B cell (primary cell): ENCODE data around the gene PPT1. TPM values are rescaled to one million over a fixed set of nuclear protein-coding genes. Genes with fewer than 3 reads are reported as not detected.

ENCODE experiments used
- ATAC-seq: fragments of 200-7000 bp; cut with Tn5 transposase; one replicate; pipeline ENCODE4 v1.10.0; 2021; ENCODE audit warnings: low read depth, mild to moderate bottlenecking, moderate number of reproducible peaks, moderate library complexity
- CTCF ChIA-PET: fragments of 350-600 bp; sonication (Branson Sonifier 250); formaldehyde crosslinking; loops from one replicate; lab custom pipeline; 2021; ENCODE audit warnings: antibody characterized with exemption, inconsistent platforms; lab: Charles Lee
- POLR2A ChIA-PET: fragments of 350-600 bp; sonication (Branson Sonifier 250); formaldehyde crosslinking; loops from one replicate; lab custom pipeline; 2021; ENCODE audit warnings: antibody characterized with exemption; lab: Charles Lee
- DNase-seq: peaks from one replicate; pipeline ENCODE4 v3.0.0; 2013
- H2AFZ ChIP-seq: 2 replicates; pipeline ENCODE4 v1.6.1; 2012; ENCODE audit warnings: mild to moderate bottlenecking, low read depth, low read length; ENCODE audit not compliant: insufficient read depth, poor library complexity, severe bottlenecking
- H3K27ac ChIP-seq, 2 donors: 1 replicate in 1 of 2; 2 replicates in 1 of 2; pipeline ENCODE4 v1.5.1; 2012 to 2013; ENCODE audit warnings: low read length in 2 of 2, mild to moderate bottlenecking in 2 of 2, moderate library complexity in 1 of 2
- H3K27me3 ChIP-seq, 4 experiments: fragments of 200-600 bp in 1 of 4; sonication (generic) in 1 of 4; replicated peaks in 1 of 4; 1 replicate in 2 of 4; 2 replicates in 2 of 4; pipeline versions ENCODE4 v1.6.1 to v1.7.0; 2013 to 2016; ENCODE audit warnings: low read length in 3 of 4, mild to moderate bottlenecking in 2 of 4, mixed read lengths in 1 of 4, moderate library complexity in 1 of 4; ENCODE audit not compliant: insufficient read depth in 4 of 4, control insufficient read depth in 3 of 4; ENCODE audit errors: control extremely low read depth in 1 of 4
- H3K36me3 ChIP-seq, 2 experiments: replicated peaks in 1 of 2; 1 replicate in 1 of 2; 2 replicates in 1 of 2; pipeline versions ENCODE4 v1.6.1 to v1.7.1; 2013; ENCODE audit warnings: low read length in 1 of 2; ENCODE audit not compliant: insufficient read depth in 2 of 2, control insufficient read depth in 1 of 2; ENCODE audit errors: control extremely low read depth in 1 of 2, extremely low read depth in 1 of 2
- H3K4me1 ChIP-seq, 2 donors: fragments of 200-600 bp in 1 of 2; sonication (generic) in 1 of 2; 1 replicate in 1 of 2; 2 replicates in 1 of 2; pipeline versions ENCODE4 v1.5.1 to v1.6.1; 2013 to 2017; ENCODE audit warnings: low read length in 2 of 2; ENCODE audit not compliant: control insufficient read depth in 2 of 2, insufficient read depth in 2 of 2
- H3K4me2 ChIP-seq: replicated peaks from 2 replicates; pipeline ENCODE3; 2012; ENCODE audit warnings: mild to moderate bottlenecking, low read depth, low read length; ENCODE audit not compliant: poor library complexity, severe bottlenecking
- H3K4me3 ChIP-seq, 5 experiments: fragments of 200-600 bp in 1 of 5; sonication (generic) in 1 of 5; 1 replicate in 3 of 5; 2 replicates in 2 of 5; pipeline versions ENCODE4 v1.5.1 to v1.7.0; 2011 to 2016; ENCODE audit warnings: low read length in 4 of 5, mild to moderate bottlenecking in 4 of 5, low read depth in 2 of 5, control low read depth in 1 of 5, moderate library complexity in 1 of 5; ENCODE audit not compliant: insufficient read depth in 1 of 5; ENCODE audit errors: control extremely low read depth in 1 of 5, extremely low read depth in 1 of 5
- H3K79me2 ChIP-seq: fragments of 200-600 bp; sonication (generic); one replicate; pipeline ENCODE4 v1.6.0; 2016; ENCODE audit warnings: low read length; ENCODE audit not compliant: control insufficient read depth, insufficient read depth
- H3K9ac ChIP-seq: fragments of 200-600 bp; sonication (generic); 2 replicates; pipeline ENCODE4 v1.6.1; 2017; ENCODE audit warnings: mild to moderate bottlenecking, low read length, moderate library complexity
- H3K9me3 ChIP-seq, 3 donors: one replicate each; pipeline versions ENCODE4 v1.6.1 to v1.7.1; 2013; ENCODE audit warnings: low read length in 2 of 3; ENCODE audit not compliant: control insufficient read depth in 2 of 3, insufficient read depth in 1 of 3; ENCODE audit errors: control extremely low read depth in 1 of 3
- H4K20me1 ChIP-seq: 2 replicates; pipeline ENCODE4 v1.6.0; 2012; ENCODE audit warnings: mild to moderate bottlenecking, low read length; ENCODE audit not compliant: insufficient read depth, control insufficient read depth, poor library complexity, severe bottlenecking
- H3K27ac Mint-ChIP-seq: one replicate; pipeline ENCODE4 v1.8.0; 2021; ENCODE audit warnings: mixed read lengths
- H3K27me3 Mint-ChIP-seq: one replicate; pipeline ENCODE4 v1.8.0; 2021; ENCODE audit warnings: mixed read lengths
- H3K4me1 Mint-ChIP-seq: one replicate; pipeline ENCODE4 v1.8.0; 2021; ENCODE audit warnings: mixed read lengths
- H3K4me3 Mint-ChIP-seq: one replicate; pipeline ENCODE4 v1.8.0; 2021; ENCODE audit warnings: mixed read lengths
- H3K9me3 Mint-ChIP-seq: one replicate; pipeline ENCODE4 v1.8.0; 2022; ENCODE audit warnings: mixed read lengths; ENCODE audit not compliant: insufficient read depth
- CTCF ChIP-seq: fragments of 200-600 bp; IDR thresholded peaks from one replicate; pipeline ENCODE4 v1.8.0; 2022; ENCODE audit warnings: antibody characterized with exemption, mild to moderate bottlenecking
- EZH2 ChIP-seq: IDR thresholded peaks from 2 replicates; pipeline ENCODE4 v1.6.1; 2012; ENCODE audit warnings: borderline replicate concordance, low read depth, mild to moderate bottlenecking, moderate library complexity, low read length; ENCODE audit not compliant: insufficient read depth, poor library complexity, severe bottlenecking
- whole genome bisulfite sequencing: methylation state at CpG from one replicate; pipeline ENCODE4 v1.1.5; 2013; ENCODE audit warnings: missing lambda C conversion rate; ENCODE audit not compliant: insufficient coverage; 5-methylcytosine and 5-hydroxymethylcytosine counted together
- intact Hi-C: fragments of 100-400 bp; cut with micrococcal nuclease; formaldehyde crosslinking; loops from one replicate; pipeline ENCODE4 v1.10.0; 2022
- polyA plus RNA-seq: library from polyadenylated mRNA; depleted of rRNA; stranded (reverse); fragments of >200 nt; gene quantifications from 2 replicates; pipeline ENCODE4 v1.2.3, GENCODE V29; 2012
- total RNA-seq, 2 donors: library from RNA; stranded (reverse); fragments of 120-200 nt in 1 of 2; gene quantifications; 1 replicate in 1 of 2; 2 replicates in 1 of 2; pipeline versions ENCODE4 v1.2.3 to v1.2.4, GENCODE V29; 2013 to 2022

PPT1 gene
- total and polyA plus RNA-seq, 2 donors (not counting 1 experiment from before 2014, with no cell fraction given), result 10.4 to 38.2 TPM

- H3K9ac ChIP-seq, result no peak overlapping the region
- no peaks in the 10 kb centered on the region for H3K9me3 ChIP-seq
- H3K4me2 ChIP-seq, result peak overlapping the region; percentile 54
- H3K4me3 Mint-ChIP-seq, result no peak overlapping the region
- CTCF ChIA-PET, result interaction anchor here (0.6 to 7.0 kb wide), 78 partner anchors 8 to 701 kb away, joined by 3 to 252 read pairs (median 4); partner anchors contain the start of genes COL9A2, RLF and SMAP2
- H3K4me1 ChIP-seq, result peaks cover 3 to 6% of the 10 kb centered on the region in 2 donors
- POLR2A ChIA-PET, result interaction anchor here (0.7 to 1.6 kb wide), 2 partner anchors 192 to 195 kb away, joined by 3 to 8 read pairs; no protein-coding TSS in a partner anchor
- intact Hi-C loops, result loop anchor here (1.0 to 5.0 kb wide), 6 partner anchors 39 to 708 kb away; no protein-coding TSS in a partner anchor
- H4K20me1 ChIP-seq, result no peaks in the 10 kb centered on the region
- no peak overlapping the region for H3K27ac ChIP-seq
- peak overlapping the region; percentile 58 for H2AFZ ChIP-seq
- H3K79me2 ChIP-seq, result no peaks in the 10 kb centered on the region
- peak; percentile 60 for ATAC-seq
- H3K4me3 ChIP-seq, result no peak overlapping the region
- peaks cover 7% of the 10 kb centered on the region for H3K4me1 Mint-ChIP-seq
- no peak overlapping the region for H3K27ac Mint-ChIP-seq
- H3K27me3 Mint-ChIP-seq, result peaks cover 24% of the 10 kb centered on the region
- H3K9me3 Mint-ChIP-seq, result no peaks in the 10 kb centered on the region
- peaks cover 0 to 8% (median 0%) of the 10 kb centered on the region in 4 experiments for H3K27me3 ChIP-seq
- no peaks in the 10 kb centered on the region for H3K36me3 ChIP-seq
- peak; percentile 84 for DNase-seq
- peak; percentile 85 for TF ChIP-seq CTCF
- no peak for TF ChIP-seq EZH2
- 7% methylated on average over 5 of the region's 7 CpGs for WGBS
Observed at GRCh38 chr1:40143891-40144575, 47.0 kb upstream of the PPT1 start.
